ENCODE measurements around the gene ANTKMT. TPM values are rescaled to one million over a fixed set of nuclear protein-coding genes. Genes with fewer than 3 reads are reported as not detected.

Gene ANTKMT
- polyA plus RNA-seq, 1 donor from 2014 or later, result 73.4 TPM

GRCh38 chr16:746637-747036, 25.7 kb downstream of the ANTKMT start:
- Histone ChIP-seq H3K4me3 (ENCODE audit: low read length) (no peak overlapping the region), H3K9me3 (ENCODE audit: low read length) (no peaks in the 10 kb centered on the region), H3K27ac (ENCODE audit: low read length) (no peak overlapping the region), H2AFZ (ENCODE audit: low read depth, low read length) (no peak overlapping the region), H3K79me2 (replicated peaks; ENCODE audit: insufficient read depth, low read length) (no peaks in the 10 kb centered on the region), H3K27me3 (ENCODE audit: insufficient read depth, low read depth, low read length) (no peaks in the 10 kb centered on the region), H3F3A (ENCODE audit: insufficient read depth, low read length, poor library complexity, severe bottlenecking) (no peaks in the 10 kb centered on the region), H4K20me1 (ENCODE audit: insufficient read depth) (no peaks in the 10 kb centered on the region), H3K9ac (ENCODE audit: low read length) (no peak overlapping the region), H3K36me3 (ENCODE audit: insufficient read depth, low read length) (no peaks in the 10 kb centered on the region), H3K9me2 (ENCODE audit: insufficient read depth, low read length) (no peaks in the 10 kb centered on the region), H3K4me2 (ENCODE audit: low read length) (no peak overlapping the region)
- no peak for TF ChIP-seq EZH2 (IDR thresholded peaks at IDR 0.05; ENCODE audit: borderline replicate concordance, insufficient read depth, low read length, poor library complexity, severe bottlenecking)
- TF ChIP-seq RAD21 (conservative IDR thresholded peaks at IDR 0.05), result no peak
- TF ChIP-seq SMC3 (conservative IDR thresholded peaks at IDR 0.05; ENCODE audit: poor library complexity), result no peak
- no peak for TF ChIP-seq CTCF (IDR thresholded peaks at IDR 0.05; ENCODE audit: poor library complexity, severe bottlenecking)
- TF ChIP-seq POLR2AphosphoS5 (IDR thresholded peaks at IDR 0.05), result no peak
- no peak for TF ChIP-seq REST (IDR thresholded peaks at IDR 0.05; ENCODE audit: borderline replicate concordance)
- no peak for TF ChIP-seq EP300 (conservative IDR thresholded peaks at IDR 0.05; ENCODE audit: poor library complexity, severe bottlenecking)
- TF ChIP-seq MXI1 (conservative IDR thresholded peaks at IDR 0.05; ENCODE audit: poor library complexity, severe bottlenecking), result no peak
- no peak for TF ChIP-seq TAF1 (IDR thresholded peaks at IDR 0.05; ENCODE audit: low read depth)

GRCh38 chr16:747978-748746, 27.2 kb downstream of the ANTKMT start:
- no peaks in the 10 kb centered on the region for H4K20me1 ChIP-seq (ENCODE audit: insufficient read depth)
- no peak for TF ChIP-seq RAD21 (conservative IDR thresholded peaks at IDR 0.05)
- no peak for TF ChIP-seq CTCF (IDR thresholded peaks at IDR 0.05; ENCODE audit: poor library complexity, severe bottlenecking)

More at GRCh38 chr16:747978-748746, 27.2 kb downstream of the ANTKMT start:
- H3K9me3 ChIP-seq (ENCODE audit: low read length), result no peaks in the 10 kb centered on the region
- H3K27ac ChIP-seq (ENCODE audit: low read length), result no peak overlapping the region
- H3K9ac ChIP-seq (ENCODE audit: low read length), result no peak overlapping the region
- no peak overlapping the region for H3K4me3 ChIP-seq (ENCODE audit: low read length)
- no peaks in the 10 kb centered on the region for H3K79me2 ChIP-seq (replicated peaks; ENCODE audit: insufficient read depth, low read length)
- H3F3A ChIP-seq (ENCODE audit: insufficient read depth, low read length, poor library complexity, severe bottlenecking), result no peaks in the 10 kb centered on the region
- H3K27me3 ChIP-seq (ENCODE audit: insufficient read depth, low read depth, low read length), result no peaks in the 10 kb centered on the region
- no peaks in the 10 kb centered on the region for H3K9me2 ChIP-seq (ENCODE audit: insufficient read depth, low read length)
- no peak overlapping the region for H3K4me2 ChIP-seq (ENCODE audit: low read length)
- H2AFZ ChIP-seq (ENCODE audit: low read depth, low read length), result no peak overlapping the region
- no peaks in the 10 kb centered on the region for H3K36me3 ChIP-seq (ENCODE audit: insufficient read depth, low read length)
